Common myeloid progenitor, CD34-positive (primary cell): ENCODE measurements around the gene VEGFC.

Experiments
- CTCF ChIA-PET: fragments of 350-600 bp; sonication (Branson Sonifier 250); formaldehyde crosslinking; loops from one replicate; lab custom pipeline; 2021; ENCODE audit warnings: antibody characterized with exemption; lab: Charles Lee
- POLR2A ChIA-PET: fragments of 350-600 bp; sonication (Branson Sonifier 250); formaldehyde crosslinking; loops from one replicate; lab custom pipeline; 2021; ENCODE audit warnings: antibody characterized with exemption; lab: Charles Lee
- DNase-seq, 3 donors: peaks; one replicate each; pipeline versions ENCODE4 v3.0.0 to v3.0.0-alpha.2; 2013
- H3K27ac ChIP-seq, 2 experiments: 1 replicate in 1 of 2; 2 replicates in 1 of 2; pipeline ENCODE4 v1.7.0; 2013; ENCODE audit warnings: inconsistent platforms in 2 of 2, low read length in 2 of 2, mild to moderate bottlenecking in 2 of 2, low read depth in 1 of 2, moderate library complexity in 1 of 2; ENCODE audit not compliant: severe bottlenecking in 2 of 2, insufficient read depth in 1 of 2, poor library complexity in 1 of 2
- H3K27me3 ChIP-seq, 5 experiments: replicated peaks in 2 of 5; 1 replicate in 3 of 5; 2 replicates in 2 of 5; pipeline versions ENCODE4 v1.6.1 to v1.7.0; 2013; ENCODE audit warnings: low read length in 4 of 5, mild to moderate bottlenecking in 2 of 5, moderate library complexity in 2 of 5, inconsistent platforms in 1 of 5; ENCODE audit not compliant: insufficient read depth in 5 of 5, control insufficient read depth in 4 of 5
- H3K36me3 ChIP-seq, 4 experiments: 1 replicate in 2 of 4; 2 replicates in 2 of 4; pipeline versions ENCODE4 v1.6.1 to v1.7.0; 2013; ENCODE audit warnings: low read length in 3 of 4, control low read depth in 1 of 4, mild to moderate bottlenecking in 1 of 4; ENCODE audit not compliant: control insufficient read depth in 4 of 4, insufficient read depth in 4 of 4
- H3K4me1 ChIP-seq, 4 experiments: 1 replicate in 3 of 4; 2 replicates in 1 of 4; pipeline versions ENCODE4 v1.6.1 to v1.7.1; 2013; ENCODE audit warnings: low read length in 3 of 4, mild to moderate bottlenecking in 3 of 4, control low read depth in 1 of 4, inconsistent platforms in 1 of 4, moderate library complexity in 1 of 4; ENCODE audit not compliant: control insufficient read depth in 4 of 4, insufficient read depth in 4 of 4; ENCODE audit errors: control extremely low read depth in 1 of 4
- H3K4me3 ChIP-seq, 7 experiments: 1 replicate in 4 of 7; 2 replicates in 3 of 7; pipeline versions ENCODE4 v1.5.1 to v1.7.0; 2013; ENCODE audit warnings: mild to moderate bottlenecking in 7 of 7, low read length in 6 of 7, moderate library complexity in 6 of 7, inconsistent platforms in 2 of 7, low read depth in 2 of 7, control low read depth in 1 of 7; ENCODE audit not compliant: insufficient read depth in 4 of 7, control insufficient read depth in 1 of 7; ENCODE audit errors: extremely low read depth in 1 of 7
- H3K9me3 ChIP-seq, 5 experiments: 1 replicate in 4 of 5; 2 replicates in 1 of 5; pipeline versions ENCODE4 v1.6.1 to v1.7.1; 2013; ENCODE audit warnings: low read length in 4 of 5, mild to moderate bottlenecking in 2 of 5, inconsistent platforms in 1 of 5, low read depth in 1 of 5, moderate library complexity in 1 of 5; ENCODE audit not compliant: control insufficient read depth in 4 of 5, insufficient read depth in 2 of 5; ENCODE audit errors: control extremely low read depth in 1 of 5
- WGBS: methylation state at CpG from one replicate; pipeline ENCODE4 v1.1.5; 2013; ENCODE audit not compliant: insufficient coverage; 5-methylcytosine and 5-hydroxymethylcytosine counted together

The VEGFC gene

DNA sequence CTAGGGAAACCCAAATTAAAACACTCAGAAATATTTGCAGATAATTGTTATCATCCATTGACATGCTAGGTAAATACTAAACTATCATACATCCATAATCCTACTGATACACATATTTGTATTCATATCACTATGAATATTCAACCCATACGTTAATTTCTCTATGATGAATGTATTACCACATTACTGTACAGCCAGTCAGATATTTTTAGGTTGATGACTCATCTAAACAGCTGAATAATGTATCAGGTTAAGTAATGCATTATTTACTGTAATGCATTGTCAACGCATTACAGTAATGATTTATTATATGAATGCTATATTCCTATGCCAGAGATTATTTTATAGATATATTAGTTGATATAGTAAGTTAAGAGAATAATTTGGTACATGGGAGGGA is 37.1 kb downstream of the VEGFC start:
- H3K27ac ChIP-seq, result no peak overlapping the region
- DNase-seq, result no peak
- H3K9me3 ChIP-seq, result no peaks in the 10 kb centered on the region
- H3K4me1 ChIP-seq, result no peaks in the 10 kb centered on the region
- ChIA-PET CTCF (interaction anchor here (1.1 kb wide), 1 partner anchor 28 kb away, joined by 3 read pairs; no protein-coding TSS in a partner anchor), POLR2A (interaction anchor here (0.7 kb wide), 1 partner anchor 19 kb away, joined by 3 read pairs; no protein-coding TSS in a partner anchor)
- H3K36me3 ChIP-seq, result no peaks in the 10 kb centered on the region
- no peak overlapping the region for H3K4me3 ChIP-seq
- no peaks in the 10 kb centered on the region for H3K27me3 ChIP-seq
- no CpG with 5 or more reads among the region's 2 CpGs for WGBS

DNA sequence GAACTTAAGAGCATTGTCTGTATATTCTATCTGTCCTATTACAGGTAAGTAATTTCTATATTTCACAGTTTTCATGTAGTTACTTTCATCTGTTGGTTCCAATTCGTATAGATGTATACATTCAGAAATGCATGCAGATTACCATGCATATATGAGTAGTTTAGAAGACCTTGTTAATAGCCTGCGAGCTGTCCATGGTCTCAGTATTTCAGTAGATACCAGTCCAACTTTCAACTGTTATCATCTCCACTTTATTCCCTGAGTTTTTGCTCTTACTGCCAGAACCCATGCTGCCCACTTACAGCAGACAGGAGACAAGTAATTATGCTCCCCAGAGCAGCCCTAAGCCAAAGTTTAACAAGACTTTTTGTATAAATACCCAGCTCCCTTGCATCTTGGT is 37.7 kb downstream of the VEGFC start:
- Histone ChIP-seq H3K4me1 (no peaks in the 10 kb centered on the region), H3K27me3 (no peaks in the 10 kb centered on the region), H3K9me3 (no peaks in the 10 kb centered on the region), H3K27ac (no peak overlapping the region), H3K4me3 (no peak overlapping the region), H3K36me3 (no peaks in the 10 kb centered on the region)
- no peak for DNase-seq
- ChIA-PET CTCF (no interaction called here), POLR2A (interaction anchor here (0.7 kb wide), 1 partner anchor 20 kb away, joined by 3 read pairs; no protein-coding TSS in a partner anchor)
- 100% methylated on average over 1 of the region's 2 CpGs for WGBS

DNA sequence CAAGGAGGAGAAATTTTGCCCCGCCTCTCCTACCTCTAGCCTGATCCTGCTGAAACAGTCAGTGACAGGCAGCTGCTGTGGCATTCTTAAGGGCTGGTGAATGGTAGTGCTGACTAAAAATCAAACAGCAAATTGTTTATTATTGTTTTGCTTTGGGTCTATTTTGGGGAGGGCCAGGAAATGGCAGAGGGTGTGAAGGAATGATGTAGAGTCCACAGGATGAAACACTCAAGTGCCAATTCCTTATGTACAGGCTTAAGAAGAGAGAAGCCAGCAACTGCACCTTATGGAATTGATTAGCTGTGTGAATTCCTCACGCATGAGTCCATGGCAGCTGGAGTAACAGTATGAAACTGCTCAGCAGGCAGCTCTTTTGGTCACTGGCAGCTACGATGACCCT is 39.7 kb downstream of the VEGFC start:
- no peak for DNase-seq
- Histone ChIP-seq H3K9me3 (no peaks in the 10 kb centered on the region), H3K4me3 (no peak overlapping the region), H3K27ac (no peak overlapping the region), H3K27me3 (no peaks in the 10 kb centered on the region), H3K36me3 (no peaks in the 10 kb centered on the region), H3K4me1 (no peaks in the 10 kb centered on the region)
- CTCF ChIA-PET, result no interaction called here
- WGBS, result 100% methylated on average over 1 of the region's 3 CpGs
- POLR2A ChIA-PET, result no interaction called here

DNA sequence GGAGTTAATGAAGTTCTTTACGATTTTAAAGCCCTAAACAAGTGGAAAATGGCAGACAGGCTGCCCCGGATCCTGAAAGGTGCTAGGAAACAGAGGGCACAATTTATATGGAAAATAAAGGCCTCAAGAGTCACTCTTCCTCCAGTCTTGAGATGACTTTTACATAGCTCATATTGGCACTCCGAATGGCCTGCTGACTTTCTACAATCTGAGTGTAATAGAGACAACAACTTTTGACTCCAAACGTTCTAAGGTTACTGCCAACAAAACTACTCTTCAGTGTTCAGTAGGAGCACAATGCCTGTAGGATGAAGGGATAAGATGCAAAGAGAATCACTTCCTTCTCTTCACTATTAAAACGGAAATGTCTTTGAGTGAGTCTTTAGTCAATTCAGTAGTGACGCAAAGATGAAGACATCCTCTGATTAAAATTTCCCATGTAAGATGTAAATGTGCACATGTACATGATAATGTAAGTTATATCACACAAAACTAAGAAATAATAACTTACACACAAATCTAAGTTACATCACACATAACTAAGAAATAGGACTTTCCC is 40.5 kb downstream of the VEGFC start:
- H3K27ac ChIP-seq, result no peak overlapping the region
- POLR2A ChIA-PET, result no interaction called here

DNA sequence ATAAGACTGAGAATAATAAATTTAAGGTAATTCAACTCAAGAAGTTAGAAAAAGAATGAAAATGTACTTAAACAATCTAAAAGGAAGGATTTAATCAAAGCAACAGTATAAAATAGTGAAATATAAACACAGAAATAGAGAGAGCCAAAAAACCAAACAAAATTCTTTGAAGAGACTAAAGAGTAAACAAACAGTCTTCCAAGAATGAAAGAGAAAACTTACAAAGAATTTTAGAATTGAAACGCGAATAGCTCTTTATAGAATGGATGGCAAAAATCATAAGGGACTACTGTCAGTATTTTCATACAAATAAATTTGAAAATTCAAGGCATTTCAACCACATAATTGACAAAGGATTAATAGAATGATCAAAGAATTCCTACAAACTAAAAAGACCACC is 41.7 kb downstream of the VEGFC start:
- H3K4me3 ChIP-seq, result no peak overlapping the region
- H3K4me1 ChIP-seq, result no peaks in the 10 kb centered on the region
- ChIA-PET CTCF (no interaction called here), POLR2A (no interaction called here)
- H3K27ac ChIP-seq, result no peak overlapping the region
- no peak for DNase-seq
- WGBS, result no CpG with 5 or more reads among the region's 2 CpGs
- H3K36me3 ChIP-seq, result no peaks in the 10 kb centered on the region
- H3K9me3 ChIP-seq, result no peaks in the 10 kb centered on the region
- no peaks in the 10 kb centered on the region for H3K27me3 ChIP-seq

More for the DNA sequence above, 40.5 kb downstream of the VEGFC start:
- no peak overlapping the region for H3K4me3 ChIP-seq
- H3K9me3 ChIP-seq, result no peaks in the 10 kb centered on the region
- no peaks in the 10 kb centered on the region for H3K27me3 ChIP-seq
- no peak for DNase-seq
- H3K4me1 ChIP-seq, result no peaks in the 10 kb centered on the region
- WGBS, result 90% methylated on average over 4 of the region's 6 CpGs
- no peaks in the 10 kb centered on the region for H3K36me3 ChIP-seq
- CTCF ChIA-PET, result no interaction called here

DNA sequence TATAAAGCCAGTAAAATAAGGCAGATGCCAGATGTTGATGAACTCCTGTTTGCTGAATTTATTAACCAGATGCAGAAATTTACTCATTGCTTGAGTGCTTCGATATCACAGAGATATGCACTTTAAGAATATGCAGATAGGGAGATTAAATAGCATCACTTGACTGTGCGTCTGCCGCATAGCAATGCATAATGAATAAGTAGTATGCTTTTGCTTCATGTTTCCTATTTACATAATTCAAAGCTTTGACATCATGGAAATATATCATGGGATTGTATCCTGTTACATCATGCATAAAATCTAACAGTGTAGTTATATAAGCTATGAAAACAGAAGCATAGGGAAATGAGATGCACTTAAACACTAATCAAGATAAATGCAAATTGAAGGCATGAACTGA is 45.9 kb downstream of the VEGFC start:
- H3K4me1 ChIP-seq, result no peaks in the 10 kb centered on the region
- H3K9me3 ChIP-seq, result no peaks in the 10 kb centered on the region
- DNase-seq, result no peak
- H3K27ac ChIP-seq, result no peak overlapping the region
- ChIA-PET CTCF (no interaction called here), POLR2A (no interaction called here)
- whole genome bisulfite sequencing, result 100% methylated on average over 1 of the region's 3 CpGs
- H3K27me3 ChIP-seq, result no peaks in the 10 kb centered on the region
- H3K36me3 ChIP-seq, result no peaks in the 10 kb centered on the region
- H3K4me3 ChIP-seq, result no peak overlapping the region

DNA sequence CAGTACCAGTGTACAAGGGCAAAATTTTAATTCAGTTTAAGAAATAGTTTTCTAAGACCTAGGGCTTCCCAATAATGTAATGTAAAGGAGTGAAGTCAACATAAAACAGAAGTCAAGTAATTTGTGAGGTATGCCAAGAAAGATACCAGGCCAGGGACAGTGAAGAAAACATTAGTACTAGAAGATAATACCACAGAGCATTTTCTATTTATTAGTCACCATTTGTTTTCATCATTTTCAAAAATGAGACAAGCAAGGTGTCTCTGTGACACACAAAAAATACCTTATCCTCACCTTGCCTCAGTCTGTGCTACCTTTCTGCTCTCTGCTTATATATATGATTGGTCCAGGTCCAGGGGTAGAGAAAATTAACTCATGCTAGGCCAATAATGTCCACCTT is 46.8 kb downstream of the VEGFC start:
- ChIA-PET POLR2A (no interaction called here), CTCF (no interaction called here)
- no peaks in the 10 kb centered on the region for H3K4me1 ChIP-seq
- H3K36me3 ChIP-seq, result no peaks in the 10 kb centered on the region
- H3K9me3 ChIP-seq, result no peaks in the 10 kb centered on the region
- H3K27ac ChIP-seq, result no peak overlapping the region
- no peak for DNase-seq
- H3K27me3 ChIP-seq, result no peaks in the 10 kb centered on the region
- no peak overlapping the region for H3K4me3 ChIP-seq
